HCT116 (cell line): Measurements from ENCODE around the gene HERPUD2. TPM values are rescaled to one million over a fixed set of nuclear protein-coding genes. Genes with fewer than 3 reads are reported as not detected.

ENCODE experiments used
- total RNA-seq: library from RNA; stranded (reverse); gene quantifications from one replicate; pipeline ENCODE4 v1.2.1, GENCODE V29; 2021; ENCODE audit not compliant: unreplicated experiment

Gene HERPUD2
- total RNA-seq, 1 experiment from 2014 or later = 20.5 TPM

Other genes starting within 250 kb of the HERPUD2 start
- gene SEPTIN7, start 105.9 kb upstream of the HERPUD2 start, total RNA-seq = 140 TPM